K562 (cell line): ENCODE measurements around the gene FSTL3. TPM values are rescaled to one million over a fixed set of nuclear protein-coding genes. Genes with fewer than 3 reads are reported as not detected.

ENCODE experiments used
- CHD4 ChIP-seq: fragments of 200-600 bp; sonication (generic); IDR thresholded peaks from 3 replicates; pipeline ENCODE4 v1.6.1; 2012; ENCODE audit warnings: low read depth, mild to moderate bottlenecking, mixed read lengths, low read length, inconsistent platforms; ENCODE audit not compliant: insufficient read depth, insufficient replicate concordance, poor library complexity, severe bottlenecking
- CREM ChIP-seq: IDR thresholded peaks from 2 replicates; pipeline ENCODE4 v1.6.1; 2014; ENCODE audit warnings: antibody characterized with exemption, low read depth
- FOSL1 ChIP-seq: fragments of 200-800 bp; sonication (Bioruptor generic); conservative IDR thresholded peaks from 2 replicates; pipeline ENCODE4 v1.6.1; 2016; ENCODE audit warnings: missing genetic modification characterization, missing compliant biosample characterization
- HCFC1 ChIP-seq: IDR thresholded peaks from 2 replicates; pipeline ENCODE4 v1.6.1; 2012; ENCODE audit warnings: low read depth, low read length, improper control_type of control experiment
- HEY1 ChIP-seq: fragments of 250-450 bp; sonication (Bioruptor Pico); IDR thresholded peaks from 2 replicates; pipeline ENCODE4 v1.5.0; 2020; ENCODE audit warnings: mild to moderate bottlenecking, moderate library complexity, borderline replicate concordance
- HLTF ChIP-seq: fragments of 450-650 bp; IDR thresholded peaks from 2 replicates; pipeline ENCODE4 v1.6.1; 2016
- HOXB6 ChIP-seq: fragments of 250-450 bp; sonication (Bioruptor Pico); IDR thresholded peaks from 2 replicates; pipeline ENCODE4 v1.5.1; 2022; ENCODE audit warnings: mild to moderate bottlenecking, borderline replicate concordance
- MXI1 ChIP-seq: IDR thresholded peaks from 2 replicates; pipeline ENCODE4 v1.6.1; 2011; ENCODE audit warnings: low read depth, mild to moderate bottlenecking, improper control_type of control experiment, low read length
- MYC ChIP-seq, 2 experiments: fragments of 250-450 bp in 1 of 2; sonication (Bioruptor Pico) in 1 of 2; IDR thresholded peaks; 2 replicates each; pipeline versions ENCODE4 v1.5.1 to v1.6.1; 2012 to 2021; ENCODE audit warnings: low read depth in 2 of 2, borderline replicate concordance in 1 of 2, improper control_type of control experiment in 1 of 2, low read length in 1 of 2, mild to moderate bottlenecking in 1 of 2, moderate library complexity in 1 of 2
- NELFE ChIP-seq: IDR thresholded peaks from 2 replicates; pipeline ENCODE4 v1.6.1; 2011; ENCODE audit warnings: mild to moderate bottlenecking; ENCODE audit not compliant: insufficient read depth, insufficient read length
- PML ChIP-seq: IDR thresholded peaks from 2 replicates; pipeline ENCODE4 v1.6.1; 2012; ENCODE audit warnings: low read length, inconsistent platforms
- POLR3A ChIP-seq: IDR thresholded peaks from 2 replicates; pipeline ENCODE4 v1.6.1; 2011; ENCODE audit warnings: borderline replicate concordance, mild to moderate bottlenecking, moderate library complexity; ENCODE audit not compliant: insufficient read length, insufficient read depth; ENCODE audit errors: extremely low read depth
- PTRF ChIP-seq: fragments of 450-650 bp; IDR thresholded peaks from 2 replicates; pipeline ENCODE4 v1.6.1; 2016; ENCODE audit warnings: mild to moderate bottlenecking, missing genetic modification characterization, missing compliant biosample characterization
- SIN3A ChIP-seq, 2 experiments: fragments of 150-350 bp in 1 of 2; IDR thresholded peaks; 2 replicates each; pipeline ENCODE4 v1.6.1; 2011 to 2016; ENCODE audit warnings: borderline replicate concordance in 2 of 2, low read depth in 2 of 2, low read length in 2 of 2, mild to moderate bottlenecking in 2 of 2, moderate library complexity in 2 of 2; ENCODE audit not compliant: control insufficient read depth in 1 of 2
- STAG1 ChIP-seq: sonication (generic); formaldehyde crosslinking; IDR thresholded peaks from 2 replicates; pipeline ENCODE4 v1.5.0; 2020; ENCODE audit warnings: missing genetic modification reagents, borderline replicate concordance
- SUPT5H ChIP-seq: fragments of 450-650 bp; IDR thresholded peaks from 2 replicates; pipeline ENCODE4 v1.6.1; 2016
- TAL1 ChIP-seq: fragments of 450-650 bp; IDR thresholded peaks from 2 replicates; pipeline ENCODE4 v1.6.1; 2016; ENCODE audit warnings: mild to moderate bottlenecking
- ZBTB1 ChIP-seq: sonication (generic); formaldehyde crosslinking; IDR thresholded peaks from 2 replicates; pipeline ENCODE4 v1.8.1; 2023; ENCODE audit warnings: missing genetic modification reagents, low read depth, mild to moderate bottlenecking, borderline replicate concordance
- ZNF121 ChIP-seq: sonication (generic); formaldehyde crosslinking; conservative IDR thresholded peaks from 2 replicates; pipeline ENCODE4 v1.8.0; 2022; ENCODE audit warnings: missing genetic modification reagents
- ZNF583 ChIP-seq: fragments of 250-450 bp; sonication (Bioruptor Pico); IDR thresholded peaks from 2 replicates; pipeline ENCODE4 v1.4.0; 2020
- ZNF584 ChIP-seq: fragments of 200-800 bp; sonication (Bioruptor generic); IDR thresholded peaks from 2 replicates; pipeline ENCODE4 v1.6.1; 2016; ENCODE audit warnings: low read depth, mild to moderate bottlenecking, missing genetic modification characterization, missing compliant biosample characterization
- ZNF707 ChIP-seq: fragments of 250-450 bp; sonication (Bioruptor Pico); conservative IDR thresholded peaks from 2 replicates; pipeline ENCODE4 v1.8.0; 2022; ENCODE audit warnings: inconsistent platforms, mild to moderate bottlenecking, moderate library complexity
- polyA plus RNA-seq, 8 experiments: library from polyadenylated mRNA; depleted of rRNA in 4 of 8; stranded (reverse) in 5 of 8; unstranded in 3 of 8; fragments of >200 nt; fragmentation: Nextera tagmentation in 2 of 8; fragmentation: Illumina TruSeq in 1 of 8; extraction: Ambion mirVana in 2 of 8; extraction: Trizol in 1 of 8; gene quantifications; 2 replicates each; pipeline versions ENCODE4 v1.2.1 to v1.2.3, GENCODE V29; 2011 to 2014; ENCODE audit warnings: inconsistent platforms in 1 of 8, missing spikeins in 1 of 8
- total RNA-seq, 7 experiments: library from RNA; depleted of rRNA in 6 of 7; stranded (reverse); fragments of >200 nt in 6 of 7; fragmentation: Illumina TruSeq in 2 of 7; extraction: Trizol in 2 of 7; gene quantifications; 2 replicates each; pipeline versions ENCODE4 v1.2.1 to v1.2.3, GENCODE V29; 2011 to 2021; ENCODE audit warnings: low replicate concordance in 1 of 7
- TF ChIP-seq, protein P1 (sequence below), 2 experiments: fragments of 450-650 bp; conservative IDR thresholded peaks; 2 replicates each; pipeline ENCODE4 v1.6.1; 2017; ENCODE audit warnings: mild to moderate bottlenecking in 2 of 2, moderate library complexity in 2 of 2
- TF ChIP-seq, protein P2 (sequence below): sonication (generic); IDR thresholded peaks from 2 replicates; pipeline ENCODE4 v1.6.1; 2016
- TF ChIP-seq, protein P3 (sequence below): fragments of 450-650 bp; formaldehyde crosslinking; IDR thresholded peaks from 2 replicates; pipeline ENCODE4 v1.4.0; 2020; ENCODE audit warnings: mild to moderate bottlenecking, mixed read lengths

The FSTL3 gene
- total and polyA plus RNA-seq, 9 of the 15 experiments (the other 6 are each of a cell fraction or from before 2014, with no cell fraction given) = 0.35 to 6.8 (median 4.2) TPM; not detected in 1

DNA sequence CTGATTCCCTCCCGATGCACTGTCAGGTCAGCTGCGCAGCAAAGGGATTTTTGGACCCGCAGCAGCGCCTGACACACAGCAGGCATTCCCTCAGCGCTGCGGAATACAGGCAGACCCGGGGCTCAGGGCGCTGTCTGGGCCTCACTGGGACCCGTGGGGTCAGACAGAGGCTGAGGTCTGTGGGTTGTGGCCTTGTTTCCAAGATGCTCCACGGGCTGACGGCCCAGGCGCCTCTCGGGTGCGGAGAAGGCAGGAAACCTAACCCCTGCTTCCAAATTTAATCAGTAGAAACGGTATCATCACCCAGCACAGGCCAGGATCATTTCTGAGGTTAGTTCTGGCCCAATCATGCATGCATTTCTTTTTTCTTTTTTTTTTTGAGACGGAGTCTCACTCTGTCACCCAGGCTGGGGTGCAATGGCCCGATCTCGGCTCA, 12.5 kb upstream of the FSTL3 start (continued):
- TF ChIP-seq HCFC1 (no peak), ZNF707 (CRISPR knock-in tag) (no peak), NELFE (no peak), FOSL1 (tag) (no peak), CREM (no peak), SUPT5H (no peak), ZNF584 (CRISPR knock-in tag) (no peak), TAL1 (no peak), PTRF (tag) (no peak), HLTF (no peak), MYC (IDR thresholded peaks at IDR 0.05; ENCODE audit: low read depth, low read length) (no peak), MYC (CRISPR knock-in tag; IDR thresholded peaks at IDR 0.05; ENCODE audit: borderline replicate concordance, low read depth) (peak; percentile 72; the same call in 1 of the 2 replicates), PML (no peak), STAG1 (CRISPR knock-in tag) (no peak), HOXB6 (CRISPR knock-in tag) (no peak), ZBTB1 (CRISPR knock-in tag) (no peak), POLR3A (no peak), ZNF583 (CRISPR knock-in tag) (0 out of 2 replicates have a peak, but pooled peaks have one; percentile 2), SIN3A (IDR thresholded peaks at IDR 0.05; ENCODE audit: borderline replicate concordance in 2 of 2, control insufficient read depth in 1 of 2, low read depth in 2 of 2, low read length in 2 of 2) (no peak), HEY1 (no peak), MXI1 (no peak), CHD4 (no peak), ZNF121 (CRISPR knock-in tag) (no peak)
- TF ChIP-seq, protein P1, sequence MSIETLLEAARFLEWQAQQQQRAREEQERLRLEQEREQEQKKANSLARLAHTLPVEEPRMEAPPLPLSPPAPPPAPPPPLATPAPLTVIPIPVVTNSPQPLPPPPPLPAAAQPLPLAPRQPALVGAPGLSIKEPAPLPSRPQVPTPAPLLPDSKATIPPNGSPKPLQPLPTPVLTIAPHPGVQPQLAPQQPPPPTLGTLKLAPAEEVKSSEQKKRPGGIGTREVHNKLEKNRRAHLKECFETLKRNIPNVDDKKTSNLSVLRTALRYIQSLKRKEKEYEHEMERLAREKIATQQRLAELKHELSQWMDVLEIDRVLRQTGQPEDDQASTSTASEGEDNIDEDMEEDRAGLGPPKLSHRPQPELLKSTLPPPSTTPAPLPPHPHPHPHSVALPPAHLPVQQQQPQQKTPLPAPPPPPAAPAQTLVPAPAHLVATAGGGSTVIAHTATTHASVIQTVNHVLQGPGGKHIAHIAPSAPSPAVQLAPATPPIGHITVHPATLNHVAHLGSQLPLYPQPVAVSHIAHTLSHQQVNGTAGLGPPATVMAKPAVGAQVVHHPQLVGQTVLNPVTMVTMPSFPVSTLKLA (conservative IDR thresholded peaks at IDR 0.05) = no peak
- TF ChIP-seq, protein P2, sequence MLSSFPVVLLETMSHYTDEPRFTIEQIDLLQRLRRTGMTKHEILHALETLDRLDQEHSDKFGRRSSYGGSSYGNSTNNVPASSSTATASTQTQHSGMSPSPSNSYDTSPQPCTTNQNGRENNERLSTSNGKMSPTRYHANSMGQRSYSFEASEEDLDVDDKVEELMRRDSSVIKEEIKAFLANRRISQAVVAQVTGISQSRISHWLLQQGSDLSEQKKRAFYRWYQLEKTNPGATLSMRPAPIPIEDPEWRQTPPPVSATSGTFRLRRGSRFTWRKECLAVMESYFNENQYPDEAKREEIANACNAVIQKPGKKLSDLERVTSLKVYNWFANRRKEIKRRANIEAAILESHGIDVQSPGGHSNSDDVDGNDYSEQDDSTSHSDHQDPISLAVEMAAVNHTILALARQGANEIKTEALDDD = no peak
- TF ChIP-seq, protein P3, sequence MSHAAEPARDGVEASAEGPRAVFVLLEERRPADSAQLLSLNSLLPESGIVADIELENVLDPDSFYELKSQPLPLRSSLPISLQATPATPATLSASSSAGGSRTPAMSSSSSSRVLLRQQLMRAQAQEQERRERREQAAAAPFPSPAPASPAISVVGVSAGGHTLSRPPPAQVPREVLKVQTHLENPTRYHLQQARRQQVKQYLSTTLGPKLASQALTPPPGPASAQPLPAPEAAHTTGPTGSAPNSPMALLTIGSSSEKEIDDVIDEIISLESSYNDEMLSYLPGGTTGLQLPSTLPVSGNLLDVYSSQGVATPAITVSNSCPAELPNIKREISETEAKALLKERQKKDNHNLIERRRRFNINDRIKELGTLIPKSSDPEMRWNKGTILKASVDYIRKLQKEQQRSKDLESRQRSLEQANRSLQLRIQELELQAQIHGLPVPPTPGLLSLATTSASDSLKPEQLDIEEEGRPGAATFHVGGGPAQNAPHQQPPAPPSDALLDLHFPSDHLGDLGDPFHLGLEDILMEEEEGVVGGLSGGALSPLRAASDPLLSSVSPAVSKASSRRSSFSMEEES = no peak
